RPMI8226 (cell line): ENCODE results near the gene ABHD8.

Experiments
- DNase-seq: peaks from one replicate; pipeline ENCODE4 v3.0.0-alpha.2; 2015

ABHD8 gene

DNA sequence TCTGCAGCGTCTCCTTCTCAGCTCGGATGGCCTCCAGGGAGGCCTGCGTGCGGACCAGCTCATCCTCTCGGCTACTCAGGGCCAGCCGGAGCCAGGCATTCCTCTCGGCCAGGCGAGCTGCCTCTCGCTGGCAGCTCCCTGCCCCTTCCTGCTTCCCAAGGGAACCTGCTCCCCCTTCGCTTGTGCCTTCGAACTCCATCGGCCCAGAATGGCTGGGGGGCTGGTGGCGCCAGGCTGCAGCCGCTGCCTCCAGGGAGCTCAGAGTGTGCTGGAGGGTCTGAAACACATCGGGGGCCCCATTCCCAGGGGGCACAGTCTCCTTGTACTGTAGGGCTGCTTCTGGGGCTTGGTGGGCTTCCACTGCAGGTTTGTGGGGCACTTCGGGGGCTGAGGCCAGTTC is 40.7 kb downstream of the ABHD8 start:
- DNase-seq: no peak

DNA sequence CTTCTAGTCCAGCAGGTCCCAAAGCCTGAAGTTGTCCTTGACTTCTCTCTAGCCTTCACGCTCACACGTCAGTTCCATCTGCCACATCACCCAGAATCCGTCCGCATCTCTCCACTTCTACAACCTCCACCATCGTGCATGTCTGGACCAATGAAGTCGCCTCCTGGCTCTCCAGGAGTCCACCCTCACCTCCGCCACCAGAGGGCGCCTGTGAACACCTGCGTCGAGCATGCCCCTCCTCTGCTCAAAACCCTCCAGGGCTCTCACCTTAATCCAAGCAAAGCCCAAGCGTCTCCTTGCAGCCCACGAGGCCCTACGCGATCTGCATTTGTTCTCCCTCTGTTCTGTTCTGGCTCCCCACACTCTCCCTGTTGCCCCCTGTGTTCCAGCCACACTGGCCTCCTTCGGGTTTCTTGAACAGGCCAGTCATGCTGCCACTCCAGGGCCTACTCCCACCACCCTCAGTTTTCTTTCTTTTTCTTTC is 42.3 kb downstream of the ABHD8 start:
- DNase-seq: peak; percentile 93

DNA sequence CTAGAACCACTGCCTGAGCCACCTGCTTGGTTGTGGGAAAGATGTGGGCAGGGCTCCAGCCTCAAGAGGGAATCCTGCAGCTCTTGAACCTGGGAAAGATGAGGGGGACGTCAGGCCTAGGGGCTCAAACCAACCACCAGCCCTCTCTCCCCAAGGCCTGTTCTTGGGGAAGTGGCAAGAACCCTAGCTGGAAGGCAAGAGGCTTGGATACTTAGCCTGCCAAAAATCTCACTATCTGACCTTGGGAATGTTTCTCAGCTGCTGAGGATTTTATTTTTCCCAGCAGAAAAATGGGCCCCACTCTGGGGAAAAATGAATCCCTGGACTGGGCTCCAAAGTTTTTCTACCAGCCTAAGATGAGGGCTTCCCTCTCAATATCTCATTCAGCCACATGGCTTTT is 43.3 kb downstream of the ABHD8 start:
- DNase-seq: no peak

DNA sequence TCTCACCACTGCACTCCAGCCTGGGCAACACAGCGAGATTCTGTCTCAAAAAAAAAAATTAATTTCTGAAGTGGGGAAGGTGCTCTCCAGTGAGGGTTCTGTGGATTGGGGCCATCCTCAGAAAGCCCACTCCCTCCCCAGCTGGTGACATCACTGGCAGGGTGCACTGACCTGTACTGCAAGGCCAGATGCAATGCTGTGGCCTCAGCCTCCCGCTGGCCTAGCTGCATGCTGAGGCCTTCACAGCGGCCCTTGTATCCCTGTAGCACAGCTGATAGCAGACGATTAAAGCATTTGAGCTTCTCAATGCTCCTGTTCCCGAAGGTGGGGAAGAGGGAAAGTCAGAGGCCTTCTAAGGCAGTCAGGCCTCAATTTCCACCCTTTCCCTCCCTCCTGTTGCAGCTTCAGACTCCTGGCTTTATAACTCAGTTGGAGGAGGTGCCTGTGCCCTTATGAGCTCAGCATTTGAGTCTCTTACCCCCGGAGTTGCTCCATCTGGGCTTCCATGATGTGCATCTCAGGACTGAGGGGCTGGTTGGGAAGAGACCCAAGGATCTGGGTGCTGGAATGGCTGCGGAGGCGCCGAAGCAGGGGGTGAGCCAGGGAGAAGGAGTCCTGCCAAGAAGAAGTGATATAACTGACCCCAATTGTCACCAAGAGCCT is 44.0 kb downstream of the ABHD8 start:
- DNase-seq: peak; percentile 26

DNA sequence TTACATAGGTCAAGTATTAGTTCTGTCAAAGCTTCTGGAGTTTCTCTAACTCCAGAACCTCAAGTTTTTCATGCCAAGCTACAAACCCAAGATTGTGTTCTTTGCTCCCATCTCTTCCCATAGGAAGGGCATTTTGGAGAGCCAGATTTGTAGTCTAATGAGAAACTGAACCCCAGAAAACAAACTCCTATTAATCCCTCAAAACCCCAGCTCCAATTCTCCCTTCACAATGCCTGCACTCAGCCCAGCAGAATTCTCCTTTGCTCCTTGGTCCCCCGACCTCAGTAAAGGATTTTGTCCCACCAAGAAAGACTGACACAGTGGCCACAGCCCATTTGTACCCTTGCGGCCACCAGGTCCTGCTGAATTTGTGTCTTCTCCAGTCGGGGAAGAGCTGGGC is 47.1 kb downstream of the ABHD8 start:
- no peak for DNase-seq

DNA sequence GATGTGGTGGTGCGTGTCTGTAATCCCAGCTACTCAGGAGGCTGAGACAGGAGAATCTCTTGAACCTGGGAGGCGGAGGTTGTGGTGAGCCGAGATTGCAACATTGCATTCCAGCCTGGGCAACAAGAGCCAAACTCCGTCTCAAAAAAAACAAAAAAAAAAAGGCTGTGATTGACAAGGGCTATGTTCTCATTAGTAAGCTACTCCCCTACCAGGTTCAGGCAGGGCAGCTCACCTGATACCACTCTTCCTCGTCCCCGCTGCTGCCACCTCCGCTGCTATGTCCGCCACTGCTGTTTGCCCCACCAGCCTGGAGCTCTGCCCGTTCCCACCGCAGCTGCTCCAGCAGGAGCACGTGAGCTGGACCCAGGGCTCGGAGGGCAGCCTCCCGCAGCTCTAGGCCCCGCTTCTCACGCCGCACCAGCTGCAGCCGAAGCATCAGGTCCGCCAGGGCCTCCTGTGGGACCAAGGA is 48.0 kb downstream of the ABHD8 start:
- DNase-seq: peak; percentile 29

DNA sequence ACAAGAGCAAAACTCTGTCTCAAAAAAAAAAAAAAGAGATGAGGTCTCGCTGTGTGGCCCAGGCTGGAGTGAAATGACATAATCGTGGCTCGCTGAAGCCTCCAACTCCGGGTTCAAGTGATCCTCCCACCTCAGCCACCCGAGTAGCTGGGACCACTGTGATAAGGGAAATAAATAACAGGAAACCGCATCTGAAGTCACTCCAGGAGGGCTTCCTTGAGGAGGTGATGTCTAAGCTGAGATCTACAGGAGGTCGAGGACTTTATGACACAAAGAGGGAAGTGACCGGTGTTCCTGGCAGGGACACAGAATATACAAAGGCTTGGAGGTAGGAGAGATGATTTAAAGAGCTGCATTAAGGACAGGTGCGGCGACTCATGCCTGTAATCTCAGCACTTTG is 48.6 kb downstream of the ABHD8 start:
- no peak for DNase-seq

DNA sequence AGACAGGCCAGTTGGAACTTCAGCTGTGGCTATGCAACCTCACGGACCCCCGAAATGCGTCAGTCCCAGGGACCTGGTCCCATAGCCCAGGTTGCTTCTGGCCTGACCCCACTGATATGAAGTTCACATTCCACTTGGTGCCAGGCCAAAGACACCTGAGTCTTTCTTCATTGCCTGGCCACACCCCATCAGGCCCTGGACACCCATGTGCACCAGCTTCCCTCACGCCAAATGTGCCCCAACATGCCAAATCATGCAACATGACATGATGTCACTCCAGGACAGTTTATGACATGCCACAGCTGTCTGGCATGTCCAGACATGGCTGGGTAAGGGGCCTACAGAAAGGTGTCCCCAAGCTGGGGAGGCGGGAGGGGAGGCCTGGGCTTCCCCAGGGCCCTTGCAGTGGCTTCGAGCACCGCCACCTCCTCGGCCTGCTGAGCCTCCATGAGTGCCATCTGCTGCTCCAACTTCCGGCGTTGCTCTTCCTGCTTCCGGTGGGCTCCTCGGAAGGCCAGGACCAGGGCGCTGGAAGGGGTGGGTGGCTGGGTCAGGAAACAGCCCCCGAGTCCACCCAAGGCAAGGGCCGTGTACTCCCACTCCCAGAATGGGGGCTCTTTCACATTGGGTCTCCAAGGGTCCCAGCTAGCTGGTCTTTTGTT is 53.2 kb downstream of the ABHD8 start:
- no peak for DNase-seq

DNA sequence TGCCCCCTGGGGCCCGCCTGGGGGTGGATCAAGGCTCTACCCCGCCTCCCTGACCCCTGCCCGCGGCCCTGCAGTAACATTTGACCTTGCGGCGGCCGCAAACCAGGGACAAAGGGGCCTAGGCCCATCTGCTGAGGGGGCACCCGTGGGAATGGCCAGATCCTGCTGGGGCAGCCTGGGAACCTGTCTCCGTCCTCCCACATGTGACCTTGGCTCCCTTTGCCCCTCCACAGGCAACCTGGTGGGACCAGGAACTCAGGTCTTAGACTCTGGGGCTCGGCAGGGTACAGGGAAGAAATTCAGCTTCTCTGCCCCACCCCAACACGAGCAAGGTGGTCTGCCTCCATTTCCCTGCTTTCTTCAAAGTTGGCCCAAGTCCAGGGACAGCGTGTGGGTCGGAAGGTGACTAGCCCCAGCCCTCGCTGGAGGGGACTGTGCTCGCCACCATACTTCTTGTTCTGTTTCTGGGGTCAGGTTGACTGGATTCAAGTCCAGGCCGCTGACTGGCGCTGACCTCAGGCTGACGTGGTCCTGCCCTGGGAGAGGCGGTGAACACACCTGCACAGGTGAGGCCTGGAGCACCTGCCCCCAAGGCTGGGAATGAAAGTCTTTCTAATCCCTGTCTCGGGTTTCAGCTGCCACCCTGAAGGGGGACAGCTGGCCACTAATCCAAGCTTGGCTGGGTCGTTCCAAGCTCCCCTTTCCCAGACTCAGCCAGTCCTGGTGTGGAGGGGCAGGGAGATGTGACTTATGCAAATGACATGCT is 55.0 kb downstream of the ABHD8 start:
- DNase-seq: no peak

DNA sequence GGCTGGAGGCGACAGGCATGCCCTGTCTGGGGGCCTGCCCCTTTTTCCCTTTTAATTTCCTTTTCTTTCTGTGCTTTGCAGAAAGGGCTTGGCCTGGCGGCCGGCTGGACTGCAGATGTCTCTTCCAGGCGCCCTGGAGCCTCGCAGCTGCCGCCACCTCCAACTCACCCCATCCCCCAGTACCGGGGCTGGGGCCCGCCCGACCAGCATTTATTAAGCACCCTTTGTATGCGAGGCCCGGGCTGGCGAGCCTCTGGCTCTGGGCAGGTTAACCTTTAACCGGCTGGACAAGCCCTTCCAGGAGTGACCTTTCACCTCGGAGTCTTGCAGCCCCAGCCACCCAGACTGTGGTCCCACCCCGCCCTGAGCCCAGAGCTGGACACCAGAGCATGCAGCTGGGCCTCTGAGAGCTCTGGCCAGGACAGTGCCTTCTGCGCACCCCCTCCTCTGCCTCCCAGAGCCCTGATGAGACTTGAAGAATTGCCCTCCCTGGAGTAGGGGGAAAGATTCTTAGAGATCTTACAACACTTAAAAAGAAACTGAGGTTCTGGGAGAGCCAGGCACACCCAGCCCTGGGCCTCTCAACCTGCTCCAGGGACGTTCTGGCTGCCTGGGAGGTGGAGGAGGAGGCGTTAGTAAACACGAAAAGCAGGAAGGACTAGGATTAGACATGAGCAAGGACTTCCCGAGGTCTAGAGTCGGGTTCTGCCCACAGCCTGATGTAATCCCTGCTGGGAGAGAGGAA is 56.4 kb downstream of the ABHD8 start:
- DNase-seq: peak; percentile 73

DNA sequence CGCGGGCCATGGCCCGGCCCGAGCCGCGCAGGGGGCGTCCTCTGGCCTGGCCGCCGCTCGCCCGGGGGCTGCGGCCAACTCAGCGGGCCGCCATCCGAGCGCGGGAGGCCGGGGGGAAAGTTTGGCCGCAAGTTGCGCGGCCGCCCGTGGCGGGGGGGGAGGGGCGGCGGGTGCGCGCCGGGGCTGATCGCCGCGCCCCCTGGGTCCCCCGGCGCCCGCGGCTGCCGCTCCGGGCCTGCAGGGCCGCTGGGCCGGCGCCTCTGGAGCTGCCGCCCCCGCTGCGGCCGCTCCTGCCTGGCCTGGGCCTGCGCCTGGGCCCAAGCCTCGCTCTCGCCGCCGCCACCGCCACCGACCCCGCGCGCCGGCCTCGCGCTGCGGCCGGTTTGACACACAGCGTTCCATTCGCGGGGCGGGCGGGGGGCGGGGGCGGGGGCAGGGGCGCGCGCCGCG is 57.7 kb downstream of the ABHD8 start, which contains the start of gene NR2F6:
TSS of gene NR2F6 (minus strand) at position 385 of the 450 bp plus-strand sequence. CDS start 699 bp downstream, outside the sequence.
- no peak for DNase-seq

DNA sequence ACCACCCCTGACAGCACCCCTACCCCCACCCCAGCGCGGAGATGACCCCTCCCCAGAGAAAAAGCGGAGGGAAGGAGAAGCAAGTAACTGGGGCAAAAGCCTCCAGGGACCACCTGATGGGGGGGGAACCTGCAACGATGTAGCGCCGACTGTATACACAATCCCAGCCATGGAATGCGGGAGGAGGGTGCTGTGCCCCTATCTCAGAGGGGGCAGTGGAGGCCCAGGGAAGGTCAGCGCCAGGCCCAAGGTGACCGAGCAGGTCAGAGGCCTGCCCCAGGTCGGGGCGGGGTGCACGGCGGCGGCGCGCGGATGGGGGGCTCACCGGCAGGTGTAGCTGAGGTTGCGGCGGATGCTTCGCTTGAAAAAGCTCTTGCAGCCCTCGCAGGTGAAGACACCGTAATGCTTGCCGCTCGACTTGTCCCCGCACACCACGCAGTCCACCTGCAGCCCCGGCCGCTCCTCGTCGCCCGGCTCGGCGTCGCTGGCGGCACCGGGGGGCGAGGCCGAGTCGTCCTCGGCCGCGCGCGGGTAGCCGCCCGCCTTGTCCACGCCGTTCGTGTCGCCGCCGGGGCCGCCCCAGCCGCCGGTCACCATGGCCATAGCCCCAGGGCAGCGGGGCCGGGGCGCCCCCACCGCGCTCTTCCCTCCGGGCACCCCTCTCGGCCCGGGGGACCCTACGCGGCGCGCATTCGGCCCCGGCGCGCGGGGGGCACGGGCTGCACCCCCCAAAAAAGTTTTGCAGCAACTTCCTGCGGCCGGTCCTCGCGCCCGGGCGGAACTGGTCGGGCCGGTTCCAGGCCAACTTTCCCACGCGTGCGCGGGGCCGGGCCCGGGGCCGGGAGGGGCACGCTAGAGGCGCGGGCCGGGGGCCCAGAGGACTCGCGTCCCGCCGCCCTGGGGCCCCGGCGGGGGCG is 58.3 kb downstream of the ABHD8 start:
- DNase-seq: peak; percentile 45

DNA sequence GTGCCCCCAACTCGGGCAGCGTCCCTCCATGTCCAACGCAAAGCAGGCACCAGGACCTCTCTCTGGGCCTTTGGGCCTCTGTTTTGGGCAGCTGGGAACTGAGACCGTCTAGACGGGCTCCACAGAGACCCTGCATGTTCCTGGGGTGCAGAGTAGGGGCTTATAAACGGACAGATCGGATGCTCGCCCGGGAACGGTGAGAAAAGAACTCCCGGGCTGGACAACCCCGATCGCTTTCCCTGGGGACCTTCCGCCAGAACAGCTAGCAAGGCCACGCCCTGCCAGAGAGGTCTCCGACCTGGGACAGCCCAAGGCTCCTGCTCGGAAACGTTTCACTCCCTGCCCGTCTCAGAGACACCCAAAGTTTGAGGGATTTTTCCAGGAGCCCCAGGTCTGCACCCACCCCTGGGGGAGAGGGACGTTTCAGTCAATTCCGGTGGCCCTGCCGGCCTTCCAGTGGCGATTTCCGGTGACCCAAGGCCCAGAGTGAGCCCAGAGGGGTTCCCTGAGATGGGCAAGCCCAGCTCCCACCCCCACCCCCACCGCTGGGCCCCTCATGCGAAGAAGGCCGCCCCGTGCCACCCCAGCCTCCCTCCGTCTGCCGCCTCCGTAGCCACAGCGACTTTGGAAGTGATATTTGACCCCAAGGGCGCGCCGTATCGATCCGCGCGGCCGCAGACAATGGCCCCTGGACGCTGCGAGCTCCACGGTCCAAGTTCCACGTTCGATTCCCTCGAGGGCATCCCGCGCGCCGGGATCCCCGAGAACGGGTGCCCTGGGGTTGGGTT is 59.2 kb downstream of the ABHD8 start:
- DNase-seq: no peak

DNA sequence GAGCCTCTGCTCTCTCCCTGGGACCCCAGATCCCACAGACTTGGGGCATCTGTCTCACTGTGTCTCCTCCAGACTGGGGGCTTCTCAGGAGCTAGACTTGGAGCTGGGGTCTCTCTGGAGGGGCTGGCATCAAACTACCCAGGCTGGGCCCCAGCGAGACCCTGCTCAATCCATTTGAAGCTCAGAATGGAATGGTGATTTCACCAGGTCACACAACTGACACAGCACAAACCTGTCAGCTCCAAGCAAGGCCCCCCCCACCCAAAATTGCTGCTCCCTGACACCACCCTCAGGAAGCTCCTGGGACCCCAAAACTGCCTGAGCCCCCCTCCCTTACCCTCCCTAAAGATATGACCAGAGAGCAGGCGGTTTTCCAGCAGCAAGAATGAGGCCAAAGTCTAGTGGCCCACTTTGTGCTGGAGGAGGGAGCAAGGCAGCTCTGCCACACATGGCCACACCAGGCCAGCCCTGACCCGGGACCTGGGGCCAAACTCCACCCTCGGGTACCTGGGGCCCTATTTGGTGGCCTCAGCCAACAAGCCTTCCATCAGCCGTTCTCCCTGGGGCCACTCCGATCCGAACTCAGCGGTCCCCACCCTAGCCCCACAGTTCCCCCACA is 59.9 kb downstream of the ABHD8 start:
- DNase-seq: no peak

DNA sequence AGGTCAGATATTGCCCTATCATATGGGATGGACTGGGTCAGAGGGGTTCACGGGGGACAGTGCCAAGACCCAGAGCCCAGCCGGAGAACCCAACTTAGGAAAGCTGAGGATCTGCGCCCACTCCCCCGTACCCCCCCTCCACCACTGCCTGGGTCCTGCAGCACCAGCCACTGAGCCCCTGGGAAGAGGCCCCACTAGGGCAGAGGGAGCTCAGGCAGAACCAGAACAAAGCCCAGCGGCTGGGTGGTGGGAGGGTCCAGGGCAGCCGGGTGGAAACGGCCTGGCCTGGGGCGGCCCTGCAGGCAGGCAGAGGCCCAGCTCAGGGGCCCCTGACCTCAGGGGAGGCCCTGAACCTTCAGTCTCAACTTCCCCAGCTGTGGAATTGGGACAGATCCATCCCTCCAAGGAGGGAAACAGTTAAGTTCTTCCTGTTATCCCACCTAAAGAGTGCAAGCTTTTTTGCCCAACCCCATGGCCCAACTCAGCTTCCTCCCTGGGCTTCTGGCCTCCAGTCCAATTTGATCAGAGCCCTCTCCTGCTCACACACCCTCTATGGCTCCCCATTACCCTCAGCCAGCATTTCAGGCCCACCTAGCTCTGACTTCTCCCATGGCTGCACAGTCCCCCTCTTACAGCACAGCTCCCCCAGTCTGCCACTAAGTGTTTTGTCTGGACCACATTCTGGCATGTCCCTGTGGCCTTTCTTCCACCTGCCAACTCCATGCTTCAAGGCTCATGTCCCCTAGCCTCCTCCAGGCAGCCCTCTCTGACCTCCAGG is 60.6 kb downstream of the ABHD8 start:
- no peak for DNase-seq
